Spinal cord (tissue), 10 donors: Measurements from ENCODE around the gene COA1. TPM values are rescaled to one million over a fixed set of nuclear protein-coding genes. Genes with fewer than 3 reads are reported as not detected.
"Not testable (repeated sequence)": the region's sequence is repeated elsewhere in the genome, so short reads cannot be mapped to it uniquely, and the experiment has no call there.

ENCODE experiments used
- DNase-seq, 6 donors: peaks; one replicate each; pipeline versions ENCODE4 v3.0.0 to v3.0.0-alpha.2; 2013 to 2015; ENCODE audit warnings: low spot score in 6 of 6, low read depth in 4 of 6
- H3K27ac ChIP-seq: one replicate; pipeline ENCODE4 v1.5.1; 2013; ENCODE audit warnings: low read depth, low read length, control low read depth
- H3K27me3 ChIP-seq: one replicate; pipeline ENCODE4 v1.6.1; 2013; ENCODE audit warnings: low read length; ENCODE audit not compliant: control insufficient read depth, insufficient read depth
- H3K36me3 ChIP-seq: one replicate; pipeline ENCODE4 v1.6.1; 2013; ENCODE audit warnings: low read length; ENCODE audit not compliant: control insufficient read depth, insufficient read depth
- H3K4me1 ChIP-seq: one replicate; pipeline ENCODE4 v1.6.1; 2013; ENCODE audit warnings: low read length; ENCODE audit not compliant: control insufficient read depth, insufficient read depth
- H3K4me3 ChIP-seq: one replicate; pipeline ENCODE4 v1.5.1; 2013; ENCODE audit warnings: low read depth, low read length, control low read depth
- H3K9me3 ChIP-seq: one replicate; pipeline ENCODE4 v1.6.1; 2013; ENCODE audit warnings: low read length; ENCODE audit not compliant: control insufficient read depth, insufficient read depth
- WGBS: methylation state at CpG from one replicate; pipeline ENCODE4 v1.1.5; 2013; ENCODE audit warnings: missing lambda C conversion rate; ENCODE audit not compliant: insufficient coverage; 5-methylcytosine and 5-hydroxymethylcytosine counted together
- polyA plus RNA-seq, 2 donors: library from polyadenylated mRNA; unstranded; fragments of 120-200 nt; gene quantifications; one replicate each; pipeline ENCODE4 v1.2.1, GENCODE V29; 2013; ENCODE audit not compliant: insufficient read length in 2 of 2
- total RNA-seq, 2 donors: library from RNA; depleted of rRNA in 1 of 2; stranded (reverse); fragments of 120-200 nt in 1 of 2; fragments of >200 nt in 1 of 2; gene quantifications; one replicate each; pipeline versions ENCODE4 v1.2.3 to v1.2.4, GENCODE V29; 2013 to 2014
- donor health status: healthy.

COA1 gene
- total and polyA plus RNA-seq, 4 donors, result 51.2 to 72.8 (median 59.1) TPM

GRCh38 chr7:43627798-43628197 is 101.5 kb downstream of the COA1 start:
- H3K36me3 ChIP-seq, H3K4me3 ChIP-seq, H3K27me3 ChIP-seq, H3K27ac ChIP-seq, H3K9me3 ChIP-seq, H3K4me1 ChIP-seq, DNase-seq: not testable (repeated sequence)
- WGBS, result no CpG with 5 or more reads among the region's 3 CpGs

- no peak for DNase-seq
- Histone ChIP-seq H3K36me3 (no peaks in the 10 kb centered on the region), H3K4me3 (no peak overlapping the region), H3K9me3 (no peaks in the 10 kb centered on the region), H3K27ac (no peak overlapping the region), H3K4me1 (no peaks in the 10 kb centered on the region), H3K27me3 (no peaks in the 10 kb centered on the region)
- WGBS, result no CpG with 5 or more reads among the region's 2 CpGs
These were observed 102.6 kb downstream of the COA1 start for GRCh38 chr7:43626695-43627094.

- DNase-seq, result no peak
- no peak overlapping the region for H3K27ac ChIP-seq
- no peaks in the 10 kb centered on the region for H3K4me1 ChIP-seq
- H3K9me3 ChIP-seq, result no peaks in the 10 kb centered on the region
- no peaks in the 10 kb centered on the region for H3K27me3 ChIP-seq
- H3K36me3 ChIP-seq, result peaks cover 2% of the 10 kb centered on the region
- 100% methylated on average over 1 of the region's 4 CpGs for whole genome bisulfite sequencing
- no peak overlapping the region for H3K4me3 ChIP-seq
These were observed 103.3 kb downstream of the COA1 start for GRCh38 chr7:43625980-43626379.

GRCh38 chr7:43625453-43625852 is 103.9 kb downstream of the COA1 start:
- H3K27ac ChIP-seq, result no peak overlapping the region
- H3K9me3 ChIP-seq, result no peaks in the 10 kb centered on the region
- H3K4me1 ChIP-seq, result no peaks in the 10 kb centered on the region
- no peak overlapping the region for H3K4me3 ChIP-seq
- DNase-seq, result no peak
- H3K36me3 ChIP-seq, result peaks cover 2% of the 10 kb centered on the region
- H3K27me3 ChIP-seq, result no peaks in the 10 kb centered on the region

GRCh38 chr7:43624156-43624555 is 105.2 kb downstream of the COA1 start:
- Histone ChIP-seq H3K9me3 (no peaks in the 10 kb centered on the region), H3K27ac (no peak overlapping the region), H3K4me1 (no peaks in the 10 kb centered on the region), H3K4me3 (no peak overlapping the region), H3K27me3 (no peaks in the 10 kb centered on the region), H3K36me3 (peaks cover 2% of the 10 kb centered on the region)
- WGBS, result 100% methylated on average over 1 of the region's 2 CpGs
- no peak for DNase-seq

GRCh38 chr7:43621729-43622448 is 107.4 kb downstream of the COA1 start:
- H3K4me3 ChIP-seq, result no peak overlapping the region
- no peak for DNase-seq
- no peaks in the 10 kb centered on the region for H3K4me1 ChIP-seq
- H3K27me3 ChIP-seq, result no peaks in the 10 kb centered on the region
- 100% methylated on average over 2 of the region's 5 CpGs for WGBS
- H3K27ac ChIP-seq, result no peak overlapping the region
- peaks cover 2% of the 10 kb centered on the region for H3K36me3 ChIP-seq
- no peaks in the 10 kb centered on the region for H3K9me3 ChIP-seq

GRCh38 chr7:43619213-43620012 is 109.9 kb downstream of the COA1 start:
- no CpG with 5 or more reads among the region's 4 CpGs for WGBS
- H3K27me3 ChIP-seq, result no peaks in the 10 kb centered on the region
- H3K4me1 ChIP-seq, result no peaks in the 10 kb centered on the region
- H3K27ac ChIP-seq, result no peak overlapping the region
- no peak for DNase-seq
- peaks cover 2% of the 10 kb centered on the region for H3K36me3 ChIP-seq
- no peak overlapping the region for H3K4me3 ChIP-seq
- H3K9me3 ChIP-seq, result no peaks in the 10 kb centered on the region

- no peaks in the 10 kb centered on the region for H3K27me3 ChIP-seq
- peaks cover 4% of the 10 kb centered on the region for H3K4me1 ChIP-seq
- no peak overlapping the region for H3K27ac ChIP-seq
- H3K36me3 ChIP-seq, result peaks cover 2% of the 10 kb centered on the region
- H3K9me3 ChIP-seq, result no peaks in the 10 kb centered on the region
- WGBS, result 33% methylated on average over 4 of the region's 4 CpGs
- DNase-seq, result peak in 1 of 6 donors; percentile 36
- H3K4me3 ChIP-seq, result no peak overlapping the region
These were observed 111.2 kb downstream of the COA1 start for GRCh38 chr7:43618073-43618472.

- no peak for DNase-seq
- Histone ChIP-seq H3K27me3 (no peaks in the 10 kb centered on the region), H3K4me3 (no peak overlapping the region), H3K9me3 (no peaks in the 10 kb centered on the region), H3K4me1 (peaks cover 4% of the 10 kb centered on the region), H3K36me3 (peaks cover 2% of the 10 kb centered on the region), H3K27ac (no peak overlapping the region)
- no CpG with 5 or more reads among the region's 4 CpGs for WGBS
These were observed 112.3 kb downstream of the COA1 start for GRCh38 chr7:43616977-43617376.
